K562 (cell line): ENCODE data around the gene ZDHHC3. TPM values are rescaled to one million over a fixed set of nuclear protein-coding genes. Genes with fewer than 3 reads are reported as not detected.

Source experiments
- ATF7 ChIP-seq: fragments of 450-650 bp; IDR thresholded peaks from 2 replicates; pipeline ENCODE4 v1.7.1; 2014; ENCODE audit warnings: mild to moderate bottlenecking, moderate library complexity
- BRD9 ChIP-seq: fragments of 450-650 bp; IDR thresholded peaks from 2 replicates; pipeline ENCODE4 v1.6.1; 2018; ENCODE audit warnings: low read depth; ENCODE audit not compliant: partially characterized antibody
- FOXJ3 ChIP-seq: sonication (generic); formaldehyde crosslinking; IDR thresholded peaks from 2 replicates; pipeline ENCODE4 v1.4.0; 2020; ENCODE audit warnings: mild to moderate bottlenecking, missing genetic modification reagents
- KLF13 ChIP-seq: fragments of 450-650 bp; IDR thresholded peaks from 2 replicates; pipeline ENCODE4 v1.6.1; 2016; ENCODE audit warnings: missing genetic modification characterization, low read depth, mild to moderate bottlenecking, missing compliant biosample characterization, moderate library complexity, borderline replicate concordance
- MGA ChIP-seq: fragments of 450-650 bp; IDR thresholded peaks from 2 replicates; pipeline ENCODE4 v1.6.1; 2016; ENCODE audit warnings: mild to moderate bottlenecking, moderate library complexity
- NFATC3 ChIP-seq: fragments of 450-650 bp; IDR thresholded peaks from 2 replicates; pipeline ENCODE4 v1.6.1; 2017; ENCODE audit warnings: mild to moderate bottlenecking
- NRF1 ChIP-seq, 2 experiments: fragments of 450-650 bp; IDR thresholded peaks in 1 of 2; conservative IDR thresholded peaks in 1 of 2; 2 replicates each; pipeline ENCODE4 v1.6.1; 2014; ENCODE audit warnings: mild to moderate bottlenecking in 2 of 2
- ZNF134 ChIP-seq: fragments of 250-450 bp; sonication (Bioruptor Pico); conservative IDR thresholded peaks from 2 replicates; pipeline ENCODE4 v1.4.0; 2020
- polyA plus RNA-seq, 8 experiments: library from polyadenylated mRNA; depleted of rRNA in 4 of 8; stranded (reverse) in 5 of 8; unstranded in 3 of 8; fragments of >200 nt; fragmentation: Nextera tagmentation in 2 of 8; fragmentation: Illumina TruSeq in 1 of 8; extraction: Ambion mirVana in 2 of 8; extraction: Trizol in 1 of 8; gene quantifications; 2 replicates each; pipeline versions ENCODE4 v1.2.1 to v1.2.3, GENCODE V29; 2011 to 2014; ENCODE audit warnings: inconsistent platforms in 1 of 8, missing spikeins in 1 of 8
- total RNA-seq, 7 experiments: library from RNA; depleted of rRNA in 6 of 7; stranded (reverse); fragments of >200 nt in 6 of 7; fragmentation: Illumina TruSeq in 2 of 7; extraction: Trizol in 2 of 7; gene quantifications; 2 replicates each; pipeline versions ENCODE4 v1.2.1 to v1.2.3, GENCODE V29; 2011 to 2021; ENCODE audit warnings: low replicate concordance in 1 of 7
- TF ChIP-seq, protein P1 (sequence below): sonication (generic); formaldehyde crosslinking; IDR thresholded peaks from 2 replicates; pipeline ENCODE4 v1.8.0; 2022; ENCODE audit warnings: mild to moderate bottlenecking, missing genetic modification reagents

ZDHHC3 gene
- total and polyA plus RNA-seq, 9 of the 15 experiments (the other 6 are each of a cell fraction or from before 2014, with no cell fraction given) = 10.3 to 120 (median 67.2) TPM

- TF ChIP-seq MGA (no peak), ZNF134 (CRISPR knock-in tag) (no peak), ATF7 (no peak), KLF13 (tag) (no peak), NFATC3 (no peak), NRF1 (conservative IDR thresholded peaks at IDR 0.05 in 1 of 2, IDR thresholded peaks at IDR 0.05 in 1 of 2) (no peak), FOXJ3 (no peak), BRD9 (no peak)
- TF ChIP-seq, protein P1, sequence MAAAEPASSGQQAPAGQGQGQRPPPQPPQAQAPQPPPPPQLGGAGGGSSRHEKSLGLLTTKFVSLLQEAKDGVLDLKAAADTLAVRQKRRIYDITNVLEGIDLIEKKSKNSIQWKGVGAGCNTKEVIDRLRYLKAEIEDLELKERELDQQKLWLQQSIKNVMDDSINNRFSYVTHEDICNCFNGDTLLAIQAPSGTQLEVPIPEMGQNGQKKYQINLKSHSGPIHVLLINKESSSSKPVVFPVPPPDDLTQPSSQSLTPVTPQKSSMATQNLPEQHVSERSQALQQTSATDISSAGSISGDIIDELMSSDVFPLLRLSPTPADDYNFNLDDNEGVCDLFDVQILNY (CRISPR knock-in tag) = no peak
These were observed 17.6 kb downstream of the ZDHHC3 start (continued) for GRCh38 chr3:44958386-44958785.
